IMR-90 (cell line): ENCODE measurements around the gene BCL6. TPM values are rescaled to one million over a fixed set of nuclear protein-coding genes. Genes with fewer than 3 reads are reported as not detected.

ENCODE experiments used
- ATAC-seq: fragments of 200-7000 bp; cut with Tn5 transposase; 2 replicates; pipeline ENCODE4 v1.9.1; 2020; ENCODE audit warnings: low read depth, mild to moderate bottlenecking, moderate library complexity
- BruUV-seq: library from RNA; stranded (reverse); fragments of 400-500 nt; replicated peaks from 2 replicates; lab custom pipeline; 2021; lab: Mats Ljungman, UMichigan
- CTCF ChIA-PET: fragments of 300-600 bp; formaldehyde crosslinking; extraction: SDS; loops from one replicate; lab custom pipeline; 2021; ENCODE audit warnings: antibody characterized with exemption; lab: Yijun Ruan, JAX
- POLR2A ChIA-PET: fragments of 300-600 bp; sonication (Branson Sonifier 250); formaldehyde crosslinking; loops from one replicate; lab custom pipeline; 2022; ENCODE audit warnings: antibody characterized with exemption; ENCODE audit not compliant: unreplicated experiment; lab: Charles Lee
- DNase-seq: peaks from one replicate; pipeline ENCODE4 v3.0.0; 2013
- H2AFZ ChIP-seq: replicated peaks from 2 replicates; pipeline ENCODE3; 2013; ENCODE audit warnings: low read length, mild to moderate bottlenecking; ENCODE audit not compliant: poor library complexity
- H2AK5ac ChIP-seq: 2 replicates; pipeline ENCODE4 v1.6.1; 2013; ENCODE audit warnings: low read depth, low read length, inconsistent platforms
- H2AK9ac ChIP-seq: replicated peaks from 2 replicates; pipeline ENCODE3; 2013; ENCODE audit warnings: mild to moderate bottlenecking, low read depth, low read length, moderate library complexity; ENCODE audit not compliant: poor library complexity
- H2BK120ac ChIP-seq: 2 replicates; pipeline ENCODE4 v1.6.1; 2013; ENCODE audit warnings: low read depth, low read length, inconsistent platforms
- H2BK15ac ChIP-seq: 3 replicates; pipeline ENCODE4 v1.6.1; 2013; ENCODE audit warnings: low read depth, low read length, inconsistent platforms
- H2BK20ac ChIP-seq: 2 replicates; pipeline ENCODE4 v1.6.1; 2013; ENCODE audit warnings: low read depth, mild to moderate bottlenecking, inconsistent platforms, low read length, moderate library complexity
- H2BK5ac ChIP-seq: 2 replicates; pipeline ENCODE4 v1.6.1; 2013; ENCODE audit warnings: mild to moderate bottlenecking, low read depth, low read length, inconsistent platforms; ENCODE audit not compliant: poor library complexity, severe bottlenecking
- H3K14ac ChIP-seq: replicated peaks from 2 replicates; pipeline ENCODE4 v1.6.1; 2013; ENCODE audit warnings: low read depth, low read length, inconsistent platforms
- H3K18ac ChIP-seq: 2 replicates; pipeline ENCODE4 v1.6.1; 2013; ENCODE audit warnings: low read depth, low read length, control low read depth
- H3K23ac ChIP-seq: 2 replicates; pipeline ENCODE4 v1.6.1; 2013; ENCODE audit warnings: low read depth, low read length, inconsistent platforms
- H3K27ac ChIP-seq: 2 replicates; pipeline ENCODE4 v1.5.1; 2013; ENCODE audit warnings: mild to moderate bottlenecking, control low read depth, low read length; ENCODE audit not compliant: insufficient read depth
- H3K27me3 ChIP-seq: 2 replicates; pipeline ENCODE4 v1.6.1; 2013; ENCODE audit warnings: low read length; ENCODE audit not compliant: control insufficient read depth, insufficient read depth
- H3K36me3 ChIP-seq: 2 replicates; pipeline ENCODE4 v1.6.1; 2013; ENCODE audit warnings: low read length, mixed read lengths; ENCODE audit not compliant: control insufficient read depth, insufficient read depth
- H3K4ac ChIP-seq: 2 replicates; pipeline ENCODE4 v1.6.1; 2013; ENCODE audit warnings: low read depth, low read length, inconsistent platforms
- H3K4me1 ChIP-seq: 2 replicates; pipeline ENCODE4 v1.6.1; 2013; ENCODE audit warnings: low read length, mixed read lengths; ENCODE audit not compliant: control insufficient read depth, insufficient read depth
- H3K4me2 ChIP-seq: 2 replicates; pipeline ENCODE4 v1.6.1; 2013; ENCODE audit warnings: low read depth, mild to moderate bottlenecking, control low read depth, low read length, moderate library complexity
- H3K4me3 ChIP-seq: 2 replicates; pipeline ENCODE4 v1.5.1; 2013; ENCODE audit warnings: low read depth, mild to moderate bottlenecking, control low read depth, low read length, moderate library complexity; ENCODE audit not compliant: insufficient read depth
- H3K56ac ChIP-seq: 2 replicates; pipeline ENCODE4 v1.6.1; 2013; ENCODE audit warnings: low read length, inconsistent platforms; ENCODE audit not compliant: insufficient read depth; ENCODE audit errors: extremely low read depth
- H3K79me1 ChIP-seq, 2 experiments: 2 replicates each; pipeline ENCODE4 v1.6.1; 2013; ENCODE audit warnings: low read length in 2 of 2, inconsistent platforms in 1 of 2, low read depth in 1 of 2
- H3K9ac ChIP-seq: 2 replicates; pipeline ENCODE4 v1.6.1; 2013; ENCODE audit warnings: low read depth, low read length, control low read depth
- H3K9me1 ChIP-seq: 2 replicates; pipeline ENCODE4 v1.6.1; 2013; ENCODE audit warnings: low read length, inconsistent platforms; ENCODE audit not compliant: insufficient read depth
- H3K9me3 ChIP-seq: 2 replicates; pipeline ENCODE4 v1.6.1; 2013; ENCODE audit warnings: low read length; ENCODE audit not compliant: control insufficient read depth, insufficient read depth
- H4K20me1 ChIP-seq: 2 replicates; pipeline ENCODE4 v1.6.1; 2013; ENCODE audit warnings: low read length, inconsistent platforms; ENCODE audit not compliant: insufficient read depth
- H4K5ac ChIP-seq: 2 replicates; pipeline ENCODE4 v1.6.1; 2013; ENCODE audit warnings: mild to moderate bottlenecking, low read depth, low read length, control low read depth
- H4K8ac ChIP-seq, 2 experiments: 2 replicates each; pipeline ENCODE4 v1.6.1; 2013; ENCODE audit warnings: low read depth in 2 of 2, low read length in 2 of 2, control low read depth in 1 of 2, inconsistent platforms in 1 of 2
- H4K91ac ChIP-seq: 2 replicates; pipeline ENCODE4 v1.6.1; 2013; ENCODE audit warnings: low read depth, low read length, inconsistent platforms; ENCODE audit not compliant: insufficient read depth
- BHLHE40 ChIP-seq: fragments of 150-350 bp; IDR thresholded peaks from 2 replicates; pipeline ENCODE4 v1.6.1; 2016; ENCODE audit warnings: mild to moderate bottlenecking, low read depth, low read length
- CEBPB ChIP-seq: IDR thresholded peaks from 2 replicates; pipeline ENCODE4 v1.6.1; 2012; ENCODE audit warnings: low read depth, low read length, improper control_type of control experiment
- CHD1 ChIP-seq: IDR thresholded peaks from 2 replicates; pipeline ENCODE4 v1.6.1; 2012; ENCODE audit warnings: low read depth, low read length, improper control_type of control experiment
- FOS ChIP-seq: fragments of 150-350 bp; IDR thresholded peaks from 2 replicates; pipeline ENCODE4 v1.6.1; 2016; ENCODE audit warnings: low read depth, low read length
- MAFK ChIP-seq: IDR thresholded peaks from 2 replicates; pipeline ENCODE4 v1.6.1; 2012; ENCODE audit warnings: low read depth, low read length, improper control_type of control experiment
- MAZ ChIP-seq: IDR thresholded peaks from 2 replicates; pipeline ENCODE4 v1.6.1; 2012; ENCODE audit warnings: low read depth, mild to moderate bottlenecking, low read length, improper control_type of control experiment, moderate library complexity, borderline replicate concordance
- MXI1 ChIP-seq: IDR thresholded peaks from 2 replicates; pipeline ENCODE4 v1.6.1; 2012; ENCODE audit warnings: low read depth, mild to moderate bottlenecking, low read length, moderate library complexity, borderline replicate concordance
- NFE2L2 ChIP-seq: fragments of 150-350 bp; IDR thresholded peaks from 2 replicates; pipeline ENCODE4 v1.6.1; 2016; ENCODE audit warnings: low read depth, mild to moderate bottlenecking, low read length
- POLR2A ChIP-seq: IDR thresholded peaks from 2 replicates; pipeline ENCODE4 v1.6.1; 2012; ENCODE audit warnings: mild to moderate bottlenecking, low read depth, low read length
- RAD21 ChIP-seq: IDR thresholded peaks from 2 replicates; pipeline ENCODE4 v1.6.1; 2012; ENCODE audit warnings: low read length, improper control_type of control experiment
- RCOR1 ChIP-seq: IDR thresholded peaks from 2 replicates; pipeline ENCODE4 v1.6.1; 2012; ENCODE audit warnings: mild to moderate bottlenecking, low read length, improper control_type of control experiment; ENCODE audit not compliant: insufficient replicate concordance
- RFX5 ChIP-seq: IDR thresholded peaks from 2 replicates; pipeline ENCODE4 v1.8.0; 2012; ENCODE audit warnings: low read depth, mild to moderate bottlenecking, low read length, moderate library complexity
- SMC3 ChIP-seq: fragments of 150-350 bp; IDR thresholded peaks from 2 replicates; pipeline ENCODE4 v1.6.1; 2016; ENCODE audit warnings: low read depth, mild to moderate bottlenecking, antibody characterized with exemption, low read length, moderate library complexity
- USF2 ChIP-seq: fragments of 150-350 bp; IDR thresholded peaks from 2 replicates; pipeline ENCODE4 v1.6.1; 2017; ENCODE audit warnings: mild to moderate bottlenecking, antibody characterized with exemption, low read length, low read depth
- WGBS, 2 experiments: methylation state at CpG; one replicate each; pipeline versions ENCODE4 v1.1.5 to v1.1.7; 2013; ENCODE audit warnings: missing lambda C conversion rate in 2 of 2; ENCODE audit not compliant: insufficient read length in 1 of 2; ENCODE audit errors: extremely low coverage in 2 of 2; 5-methylcytosine and 5-hydroxymethylcytosine counted together
- dilution Hi-C: fragments of 300-500 bp; cut with HindIII; formaldehyde crosslinking; loops from one replicate; pipeline ENCODE4 v1.14.3; 2018; ENCODE audit warnings: low sequenced_read_pairs; ENCODE audit not compliant: unreplicated experiment
- in situ Hi-C: fragments of 300-500 bp; cut with MboI; formaldehyde crosslinking; loops from 3 replicates; pipeline ENCODE4 v1.14.3; 2019; ENCODE audit warnings: low sequenced_read_pairs, inconsistent platforms, mixed read lengths
- intact Hi-C: fragments of 100-400 bp; cut with micrococcal nuclease; formaldehyde crosslinking; loops from 2 replicates; pipeline ENCODE4 v1.10.0; 2022
- polyA plus RNA-seq, 3 experiments: library from polyadenylated mRNA; depleted of rRNA; stranded (reverse); fragments of >200 nt; gene quantifications; 2 replicates each; pipeline ENCODE4 v1.2.3, GENCODE V29; 2012; ENCODE audit warnings: low replicate concordance in 1 of 3
- total RNA-seq: library from RNA; depleted of rRNA; stranded (reverse); fragments of >200 nt; gene quantifications from 2 replicates; pipeline ENCODE4 v1.2.3, GENCODE V29; 2012
- TF ChIP-seq, protein P1 (sequence below): conservative IDR thresholded peaks from 2 replicates; pipeline ENCODE4 v1.5.1; 2012; ENCODE audit warnings: mild to moderate bottlenecking, low read depth, low read length, improper control_type of control experiment
- TF ChIP-seq, protein P2 (sequence below): fragments of 150-350 bp; IDR thresholded peaks from 2 replicates; pipeline ENCODE4 v1.6.1; 2016; ENCODE audit warnings: low read depth, mild to moderate bottlenecking, low read length, moderate library complexity, borderline replicate concordance

Gene BCL6
- total and polyA plus RNA-seq, 2 of the 4 experiments (the other 2 are of a cell fraction): 19.7 to 22.6 TPM

GRCh38 chr3:187695449-187695848 lies 49.8 kb downstream of the BCL6 start:
- peak overlapping the region; percentile 4 for H2AFZ ChIP-seq
- no peak overlapping the region for H3K14ac ChIP-seq
- in situ Hi-C loops: no loop called here
- no peaks in the 10 kb centered on the region for H3K9me3 ChIP-seq
- 9% methylated on average over 4 of the region's 4 CpGs; no CpG with 5 or more reads in 1 of the 2 experiments for WGBS, 2 experiments
- H3K27ac ChIP-seq: no peak overlapping the region
- no peak overlapping the region for H4K8ac ChIP-seq
- H2AK9ac ChIP-seq: no peak overlapping the region
- CTCF ChIA-PET: interaction anchor here (0.7 to 0.9 kb wide), 2 partner anchors 16 to 431 kb away, joined by 3 to 5 read pairs; no protein-coding TSS in a partner anchor
- H3K9me1 ChIP-seq: no peaks in the 10 kb centered on the region
- no peak overlapping the region for H2BK120ac ChIP-seq
- no peaks in the 10 kb centered on the region for H4K20me1 ChIP-seq
- TF ChIP-seq MXI1 (no peak), MAFK (no peak), CEBPB (no peak), RCOR1 (no peak), BHLHE40 (no peak), USF2 (no peak), CHD1 (no peak), POLR2A (no peak), FOS (no peak), SMC3 (no peak), NFE2L2 (no peak), RFX5 (no peak), RAD21 (no peak), MAZ (no peak)
- TF ChIP-seq, protein P1, sequence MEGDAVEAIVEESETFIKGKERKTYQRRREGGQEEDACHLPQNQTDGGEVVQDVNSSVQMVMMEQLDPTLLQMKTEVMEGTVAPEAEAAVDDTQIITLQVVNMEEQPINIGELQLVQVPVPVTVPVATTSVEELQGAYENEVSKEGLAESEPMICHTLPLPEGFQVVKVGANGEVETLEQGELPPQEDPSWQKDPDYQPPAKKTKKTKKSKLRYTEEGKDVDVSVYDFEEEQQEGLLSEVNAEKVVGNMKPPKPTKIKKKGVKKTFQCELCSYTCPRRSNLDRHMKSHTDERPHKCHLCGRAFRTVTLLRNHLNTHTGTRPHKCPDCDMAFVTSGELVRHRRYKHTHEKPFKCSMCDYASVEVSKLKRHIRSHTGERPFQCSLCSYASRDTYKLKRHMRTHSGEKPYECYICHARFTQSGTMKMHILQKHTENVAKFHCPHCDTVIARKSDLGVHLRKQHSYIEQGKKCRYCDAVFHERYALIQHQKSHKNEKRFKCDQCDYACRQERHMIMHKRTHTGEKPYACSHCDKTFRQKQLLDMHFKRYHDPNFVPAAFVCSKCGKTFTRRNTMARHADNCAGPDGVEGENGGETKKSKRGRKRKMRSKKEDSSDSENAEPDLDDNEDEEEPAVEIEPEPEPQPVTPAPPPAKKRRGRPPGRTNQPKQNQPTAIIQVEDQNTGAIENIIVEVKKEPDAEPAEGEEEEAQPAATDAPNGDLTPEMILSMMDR: no peak
- TF ChIP-seq, protein P2, sequence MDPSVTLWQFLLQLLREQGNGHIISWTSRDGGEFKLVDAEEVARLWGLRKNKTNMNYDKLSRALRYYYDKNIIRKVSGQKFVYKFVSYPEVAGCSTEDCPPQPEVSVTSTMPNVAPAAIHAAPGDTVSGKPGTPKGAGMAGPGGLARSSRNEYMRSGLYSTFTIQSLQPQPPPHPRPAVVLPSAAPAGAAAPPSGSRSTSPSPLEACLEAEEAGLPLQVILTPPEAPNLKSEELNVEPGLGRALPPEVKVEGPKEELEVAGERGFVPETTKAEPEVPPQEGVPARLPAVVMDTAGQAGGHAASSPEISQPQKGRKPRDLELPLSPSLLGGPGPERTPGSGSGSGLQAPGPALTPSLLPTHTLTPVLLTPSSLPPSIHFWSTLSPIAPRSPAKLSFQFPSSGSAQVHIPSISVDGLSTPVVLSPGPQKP: no peak
- H3K36me3 ChIP-seq: no peaks in the 10 kb centered on the region
- H3K18ac ChIP-seq: no peak overlapping the region
- H3K4ac ChIP-seq: no peak overlapping the region
- H2AK5ac ChIP-seq: no peak overlapping the region
- no peak overlapping the region for H3K4me3 ChIP-seq
- peak overlapping the region; percentile 71 for H3K4me2 ChIP-seq
- dilution Hi-C loops: loop anchor here (25.0 kb wide), 2 partner anchors 383 to 483 kb away; no protein-coding TSS in a partner anchor
- DNase-seq (no peak), ATAC-seq (peak; percentile 14; the same call in 1 of the 2 replicates)
- H2BK20ac ChIP-seq: no peak overlapping the region
- H3K9ac ChIP-seq: no peak overlapping the region
- H3K23ac ChIP-seq: no peak overlapping the region
- no peak overlapping the region for H4K91ac ChIP-seq
- H4K5ac ChIP-seq: no peak overlapping the region
- no peak overlapping the region for H2BK5ac ChIP-seq
- intact Hi-C loops: no loop called here
- H2BK15ac ChIP-seq: no peak overlapping the region
- H3K79me1 ChIP-seq: no peaks in the 10 kb centered on the region
- H3K56ac ChIP-seq: no peak overlapping the region
- POLR2A ChIA-PET: no interaction called here
- no TSS peak for BruUV-seq
- no peaks in the 10 kb centered on the region for H3K4me1 ChIP-seq
- H3K27me3 ChIP-seq: peaks cover 17% of the 10 kb centered on the region
